ENCODE data around the gene DNM3.

- TF ChIP-seq CTCF (IDR thresholded peaks at IDR 0.05; ENCODE audit: low read length), result no peak
- TF ChIP-seq EZH2phosphoT487 (IDR thresholded peaks at IDR 0.05; ENCODE audit: low read length), result no peak
- TF ChIP-seq EZH2 (optimal IDR thresholded peaks at IDR 0.05; ENCODE audit: low read depth, low read length), result no peak
Measured at GRCh38 chr1:172350856-172351255, 509.6 kb downstream of the DNM3 start.
